SK-N-SH (cell line): ENCODE results near the gene GNAT1. TPM values are rescaled to one million over a fixed set of nuclear protein-coding genes. Genes with fewer than 3 reads are reported as not detected.

Experiments used
- CTCF ChIA-PET: fragments of 300-600, 350-600 bp; formaldehyde crosslinking; extraction: SDS; loops from one replicate; lab custom pipeline; 2021; lab: Yijun Ruan, JAX
- POLR2A ChIA-PET: fragments of 350-600 bp; sonication (Branson Sonifier 250); formaldehyde crosslinking; extraction: SDS; loops from one replicate; lab custom pipeline; 2020; ENCODE audit warnings: antibody characterized with exemption, inconsistent platforms; lab: Yijun Ruan, JAX
- DNase-seq: peaks from one replicate; pipeline ENCODE4 v3.0.0; 2012
- H2AFZ ChIP-seq: fragments of 200-600 bp; sonication (generic); 2 replicates; pipeline ENCODE4 v1.8.1; 2016; ENCODE audit warnings: antibody characterized with exemption, mild to moderate bottlenecking, low read depth
- H3F3A ChIP-seq: fragments of 200-600 bp; sonication (generic); replicated peaks from 2 replicates; pipeline ENCODE3; 2016; ENCODE audit warnings: antibody characterized with exemption, mild to moderate bottlenecking; ENCODE audit not compliant: insufficient read depth
- H3K27ac ChIP-seq, 2 experiments: fragments of 200-500 bp in 1 of 2; fragments of 200-600 bp in 1 of 2; sonication (Bioruptor generic) in 1 of 2; sonication (generic), shearing (Covaris generic) in 1 of 2; 2 replicates each; pipeline versions ENCODE4 v1.5.1 to v1.6.1; 2014 to 2016; ENCODE audit warnings: low read depth in 2 of 2, inconsistent platforms in 1 of 2, low read length in 1 of 2, mild to moderate bottlenecking in 1 of 2, mixed read lengths in 1 of 2
- H3K27me3 ChIP-seq: fragments of 200-600 bp; sonication (generic), shearing (Covaris generic); 2 replicates; pipeline ENCODE4 v1.6.1; 2016; ENCODE audit warnings: mixed run types; ENCODE audit not compliant: insufficient read depth
- H3K36me3 ChIP-seq, 2 experiments: fragments of 200-500 bp in 1 of 2; fragments of 200-600 bp in 1 of 2; sonication (Bioruptor generic) in 1 of 2; sonication (generic) in 1 of 2; replicated peaks in 1 of 2; 2 replicates each; pipeline versions ENCODE3 to v1.5.1; 2014 to 2016; ENCODE audit warnings: low read length in 1 of 2, mild to moderate bottlenecking in 1 of 2; ENCODE audit not compliant: insufficient read depth in 2 of 2, control insufficient read depth in 1 of 2
- H3K4me1 ChIP-seq, 2 experiments: fragments of 200-500 bp in 1 of 2; fragments of 200-600 bp in 1 of 2; sonication (Bioruptor generic) in 1 of 2; sonication (generic), shearing (Covaris generic) in 1 of 2; 2 replicates each; pipeline versions ENCODE4 v1.5.1 to v1.6.1; 2014 to 2016; ENCODE audit warnings: low read depth in 1 of 2, low read length in 1 of 2, mixed run types in 1 of 2; ENCODE audit not compliant: insufficient read depth in 2 of 2, control insufficient read depth in 1 of 2
- H3K4me2 ChIP-seq: fragments of 200-600 bp; sonication (generic), shearing (Covaris generic); 2 replicates; pipeline ENCODE4 v1.6.1; 2017; ENCODE audit warnings: mixed run types
- H3K4me3 ChIP-seq, 2 experiments: fragments of 200-500 bp in 1 of 2; fragments of 200-600 bp in 1 of 2; sonication (Bioruptor generic) in 1 of 2; sonication (generic), shearing (Covaris generic) in 1 of 2; 2 replicates each; pipeline versions ENCODE4 v1.5.1 to v1.8.1; 2014 to 2016; ENCODE audit warnings: low read depth in 2 of 2, inconsistent platforms in 1 of 2, low read length in 1 of 2, mild to moderate bottlenecking in 1 of 2, mixed read lengths in 1 of 2, moderate library complexity in 1 of 2
- H3K79me2 ChIP-seq: fragments of 200-600 bp; sonication (generic); 2 replicates; pipeline ENCODE4 v1.8.1; 2017; ENCODE audit warnings: mild to moderate bottlenecking; ENCODE audit not compliant: insufficient read depth
- H3K9ac ChIP-seq: fragments of 200-600 bp; sonication (generic); 2 replicates; pipeline ENCODE4 v1.6.1; 2017; ENCODE audit warnings: mixed run types
- H3K9me2 ChIP-seq: fragments of 200-600 bp; sonication (generic); 2 replicates; pipeline ENCODE4 v1.6.1; 2017; ENCODE audit warnings: mixed run types
- H3K9me3 ChIP-seq: fragments of 200-600 bp; sonication (generic); 2 replicates; pipeline ENCODE4 v1.6.1; 2017; ENCODE audit warnings: mixed run types, mild to moderate bottlenecking, moderate library complexity
- H4K20me1 ChIP-seq: fragments of 200-600 bp; sonication (generic); 2 replicates; pipeline ENCODE4 v1.6.1; 2017; ENCODE audit warnings: mild to moderate bottlenecking, mixed run types; ENCODE audit not compliant: insufficient read depth
- CTCF ChIP-seq: fragments of 200-600 bp; sonication (generic); IDR thresholded peaks from 2 replicates; pipeline ENCODE4 v1.6.1; 2017; ENCODE audit warnings: antibody characterized with exemption, mild to moderate bottlenecking, moderate library complexity
- ELF1 ChIP-seq: IDR thresholded peaks from 2 replicates; pipeline ENCODE4 v1.4.0; 2012
- EP300 ChIP-seq, 2 experiments: IDR thresholded peaks; 2 replicates each; pipeline versions ENCODE4 v1.4.0 to v1.6.1; 2012; ENCODE audit warnings: borderline replicate concordance in 1 of 2, low read depth in 1 of 2, low read length in 1 of 2
- FOXM1 ChIP-seq: IDR thresholded peaks from 2 replicates; pipeline ENCODE4 v1.4.0; 2012; ENCODE audit warnings: low read depth, mild to moderate bottlenecking
- GABPA ChIP-seq: IDR thresholded peaks from 2 replicates; pipeline ENCODE4 v1.4.0; 2012; ENCODE audit warnings: low read depth, mild to moderate bottlenecking
- MXI1 ChIP-seq: IDR thresholded peaks from 2 replicates; pipeline ENCODE4 v1.6.1; 2012; ENCODE audit warnings: mild to moderate bottlenecking, low read depth, low read length, improper control_type of control experiment
- NFIC ChIP-seq: IDR thresholded peaks from 2 replicates; pipeline ENCODE4 v1.4.0; 2012; ENCODE audit warnings: borderline replicate concordance
- NRF1 ChIP-seq: IDR thresholded peaks from 2 replicates; pipeline ENCODE4 v1.6.1; 2012; ENCODE audit warnings: low read depth, mild to moderate bottlenecking, low read length
- REST ChIP-seq: IDR thresholded peaks from 2 replicates; pipeline ENCODE4 v1.6.1; 2012; ENCODE audit warnings: mild to moderate bottlenecking, low read depth, low read length, moderate library complexity
- RFX5 ChIP-seq: IDR thresholded peaks from 2 replicates; pipeline ENCODE4 v1.6.1; 2012; ENCODE audit warnings: mild to moderate bottlenecking, improper control_type of control experiment, low read length
- TEAD4 ChIP-seq: IDR thresholded peaks from 2 replicates; pipeline ENCODE4 v1.4.0; 2012; ENCODE audit warnings: mild to moderate bottlenecking, borderline replicate concordance; ENCODE audit not compliant: insufficient read depth
- ZBTB33 ChIP-seq: IDR thresholded peaks from 2 replicates; pipeline ENCODE4 v1.4.0; 2012; ENCODE audit warnings: low read depth, borderline replicate concordance
- WGBS: methylation state at CpG from one replicate; pipeline ENCODE4 v1.1.6; 2017; ENCODE audit warnings: low lambda C conversion rate; 5-methylcytosine and 5-hydroxymethylcytosine counted together
- polyA plus RNA-seq, 3 experiments: library from polyadenylated mRNA; depleted of rRNA; stranded (reverse); fragments of >200 nt; gene quantifications; 2 replicates each; pipeline ENCODE4 v1.2.3, GENCODE V29; 2012

GNAT1 gene
- polyA plus RNA-seq, 1 of the 3 experiments (the other 2 are of a cell fraction): not detected

- TF ChIP-seq REST: no peak
- no peak for TF ChIP-seq EP300 (IDR thresholded peaks at IDR 0.05; ENCODE audit: borderline replicate concordance in 1 of 2, low read depth in 1 of 2, low read length in 1 of 2)
- no peak for TF ChIP-seq MXI1
- TF ChIP-seq NRF1: no peak
- no peak for TF ChIP-seq FOXM1
- no peak for TF ChIP-seq CTCF
- TF ChIP-seq GABPA: no peak
- TF ChIP-seq NFIC: no peak
- TF ChIP-seq ZBTB33: no peak
- no peak for TF ChIP-seq RFX5
- TF ChIP-seq, all 33 proteins: peak for 0
Observed at GRCh38 chr3:50189989-50190388, 1.4 kb upstream of the GNAT1 start (continued).

- Histone ChIP-seq H3K79me2 (no peaks in the 10 kb centered on the region), H3K9ac (no peak overlapping the region), H3K36me3 (no peaks in the 10 kb centered on the region), H3K4me3 (no peak overlapping the region), H3K4me2 (no peak overlapping the region), H3K27me3 (peaks cover 27% of the 10 kb centered on the region), H2AFZ (no peak overlapping the region), H3K9me3 (no peaks in the 10 kb centered on the region), H3K4me1 (peaks cover 0 to 19% of the 10 kb centered on the region in 2 experiments; a peak in 1 of 4 replicates), H4K20me1 (no peaks in the 10 kb centered on the region), H3F3A (peaks cover 4% of the 10 kb centered on the region), H3K27ac (no peak overlapping the region), H3K9me2 (no peaks in the 10 kb centered on the region)
- DNase-seq: no peak
- ChIA-PET POLR2A (no interaction called here), CTCF (interaction anchor here (0.7 to 23.1 kb wide), 20 partner anchors 11 to 135 kb away, joined by 3 to 1375 read pairs (median 5); partner anchors contain the start of genes GNAI2, HYAL2, LSMEM2 and SEMA3B)
- TF ChIP-seq TEAD4: no peak
- TF ChIP-seq ELF1: no peak
- TF ChIP-seq REST: no peak
- WGBS: 52% methylated on average over 6 of the region's 8 CpGs
Observed at GRCh38 chr3:50192124-50192523, 714 bp downstream of the GNAT1 start.
